Measurements from ENCODE around the gene PI4KA.

DNA sequence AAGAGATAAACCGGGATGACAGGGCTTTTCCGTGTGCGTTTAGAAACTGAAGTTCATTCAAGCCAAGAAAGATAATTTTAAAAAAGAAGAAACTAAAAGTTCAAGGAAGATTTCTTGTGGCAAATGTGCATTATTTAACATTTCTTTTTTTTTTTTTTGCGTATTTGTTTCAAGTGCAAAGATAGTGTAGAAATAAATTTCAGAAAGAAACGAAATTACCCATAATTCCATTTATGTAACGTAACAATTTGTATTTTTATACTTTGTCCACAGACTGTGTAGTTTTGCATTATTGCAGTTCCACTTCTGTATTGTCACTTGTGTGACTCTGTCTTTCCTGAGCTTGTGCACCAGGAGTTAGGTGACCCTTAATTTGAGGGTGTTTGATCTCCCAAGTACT lies 24.2 kb upstream of the PI4KA start:
- TF ChIP-seq, protein P1, sequence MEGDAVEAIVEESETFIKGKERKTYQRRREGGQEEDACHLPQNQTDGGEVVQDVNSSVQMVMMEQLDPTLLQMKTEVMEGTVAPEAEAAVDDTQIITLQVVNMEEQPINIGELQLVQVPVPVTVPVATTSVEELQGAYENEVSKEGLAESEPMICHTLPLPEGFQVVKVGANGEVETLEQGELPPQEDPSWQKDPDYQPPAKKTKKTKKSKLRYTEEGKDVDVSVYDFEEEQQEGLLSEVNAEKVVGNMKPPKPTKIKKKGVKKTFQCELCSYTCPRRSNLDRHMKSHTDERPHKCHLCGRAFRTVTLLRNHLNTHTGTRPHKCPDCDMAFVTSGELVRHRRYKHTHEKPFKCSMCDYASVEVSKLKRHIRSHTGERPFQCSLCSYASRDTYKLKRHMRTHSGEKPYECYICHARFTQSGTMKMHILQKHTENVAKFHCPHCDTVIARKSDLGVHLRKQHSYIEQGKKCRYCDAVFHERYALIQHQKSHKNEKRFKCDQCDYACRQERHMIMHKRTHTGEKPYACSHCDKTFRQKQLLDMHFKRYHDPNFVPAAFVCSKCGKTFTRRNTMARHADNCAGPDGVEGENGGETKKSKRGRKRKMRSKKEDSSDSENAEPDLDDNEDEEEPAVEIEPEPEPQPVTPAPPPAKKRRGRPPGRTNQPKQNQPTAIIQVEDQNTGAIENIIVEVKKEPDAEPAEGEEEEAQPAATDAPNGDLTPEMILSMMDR (IDR thresholded peaks at IDR 0.05), result no peak
- no peak for TF ChIP-seq EP300 (IDR thresholded peaks at IDR 0.05)
- no peak for TF ChIP-seq POLR2AphosphoS5 (IDR thresholded peaks at IDR 0.05)
- no peak for TF ChIP-seq POLR2A (IDR thresholded peaks at IDR 0.05)
